ENCODE data around the gene SEL1L2.
"Not testable (repeated sequence)": the region's sequence is repeated elsewhere in the genome, so short reads cannot be mapped to it uniquely, and the experiment has no call there.

Gene SEL1L2

DNA sequence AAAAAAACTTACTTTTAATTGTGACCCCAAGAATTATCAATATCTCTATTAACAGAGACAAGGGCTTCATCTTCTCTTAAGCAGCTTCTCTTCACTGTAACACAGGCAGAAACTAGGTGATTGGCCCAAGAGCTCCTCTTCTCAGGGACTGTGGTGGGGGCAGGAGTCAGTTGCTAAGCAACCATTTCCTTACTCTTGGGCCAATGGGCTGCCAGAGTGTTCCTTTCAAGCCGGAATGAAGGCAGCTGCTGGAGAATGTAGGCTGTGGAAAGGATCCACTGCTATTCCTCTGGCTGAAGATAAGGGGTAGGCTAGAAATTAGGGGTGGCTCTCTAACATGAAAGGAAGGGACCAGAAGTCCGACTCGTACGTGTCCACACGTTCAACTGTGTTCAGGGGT lies at the start of gene SEL1L2:
Gene SEL1L2 (minus strand): TSS at position 150 of the 400 bp plus-strand sequence. CDS start 80 bp downstream, at position 70.
- no peak for DNase-seq

GRCh38 chr20:14036567-14036966 lies 46.2 kb upstream of the SEL1L2 start:
- no peak for DNase-seq

DNA sequence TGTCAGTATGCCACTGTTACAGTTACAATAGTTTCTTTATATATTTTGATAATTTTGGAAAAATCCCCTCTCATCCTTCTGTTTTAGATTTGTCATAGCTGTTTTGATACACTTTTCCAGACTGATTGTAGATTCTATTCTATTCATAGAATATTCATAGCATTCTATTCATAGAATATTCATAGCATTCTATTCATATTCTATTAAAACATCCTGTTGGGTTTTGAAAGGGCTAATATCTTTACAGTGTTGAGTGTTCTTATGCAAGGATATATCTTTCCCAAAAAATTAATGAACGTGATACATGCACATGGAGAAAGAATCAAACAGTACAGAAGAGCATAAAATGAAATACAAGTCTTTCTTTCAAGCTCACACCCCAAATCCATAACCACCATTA lies 42.9 kb upstream of the SEL1L2 start:
- DNase-seq = no peak

- no peak for DNase-seq
Measured at GRCh38 chr20:14030991-14031390, 40.6 kb upstream of the SEL1L2 start.

- DNase-seq = no peak
Measured at GRCh38 chr20:14012671-14013070, 22.3 kb upstream of the SEL1L2 start.

- no peak for DNase-seq
Measured at GRCh38 chr20:14009208-14009607, 18.8 kb upstream of the SEL1L2 start.

DNA sequence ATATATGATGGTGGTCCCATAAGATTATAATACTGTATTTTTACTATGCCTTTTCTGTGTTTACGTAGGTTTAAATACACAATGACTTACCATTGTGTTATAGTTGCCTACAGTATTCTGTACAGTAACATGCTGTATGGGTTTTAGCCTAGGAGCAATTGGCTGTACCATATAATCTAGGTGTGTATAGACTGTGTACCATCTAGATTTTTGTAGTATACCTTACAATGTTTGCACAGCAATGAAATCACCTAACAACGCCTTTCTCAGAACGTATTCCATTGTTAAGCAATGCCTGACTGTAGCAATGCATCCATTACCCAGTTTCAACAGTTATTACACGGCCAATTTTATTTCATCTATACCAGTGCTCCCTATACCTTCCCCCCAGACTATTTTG lies 15.6 kb upstream of the SEL1L2 start:
- no peak for DNase-seq

- DNase-seq = no peak
Measured at GRCh38 chr20:14000917-14001316, 10.5 kb upstream of the SEL1L2 start.

- no peak for DNase-seq
Measured at GRCh38 chr20:13996265-13996664, 5.9 kb upstream of the SEL1L2 start.

- DNase-seq = no peak
Measured at GRCh38 chr20:13995841-13996240, 5.4 kb upstream of the SEL1L2 start.

- DNase-seq = peak; percentile 45 to 82
Measured at GRCh38 chr20:13995086-13995665, 4.8 kb upstream of the SEL1L2 start, which contains the start of gene MACROD2. Gene MACROD2, plus strand, starts transcription at chr20:13995516.

- not testable (repeated sequence) for DNase-seq
Measured at GRCh38 chr20:13991955-13992354, 1.5 kb upstream of the SEL1L2 start.

DNA sequence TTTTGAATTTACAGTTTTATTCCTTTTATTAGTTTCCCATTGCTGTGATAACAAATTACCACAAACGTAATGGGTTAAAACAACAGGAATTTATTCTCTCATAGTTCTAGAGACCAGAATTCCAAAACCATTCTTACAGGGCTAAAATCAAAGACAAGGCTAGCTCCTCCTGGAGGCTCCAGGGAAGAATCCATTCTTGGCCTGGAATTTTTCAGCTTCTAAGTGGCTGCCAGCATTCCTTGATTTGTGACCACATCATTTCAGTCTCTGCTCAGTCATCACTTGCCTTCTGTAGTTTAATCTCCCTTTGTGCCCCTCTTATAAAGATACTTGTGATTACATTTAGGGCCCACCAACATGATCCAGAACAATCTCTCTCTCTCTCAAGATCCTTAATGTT lies 897 bp upstream of the SEL1L2 start:
- no peak for DNase-seq

- no peak for DNase-seq
Measured at GRCh38 chr20:13984211-13984610, 6.2 kb downstream of the SEL1L2 start.

- no peak for DNase-seq
Measured at GRCh38 chr20:13960525-13960924, 29.9 kb downstream of the SEL1L2 start.

DNA sequence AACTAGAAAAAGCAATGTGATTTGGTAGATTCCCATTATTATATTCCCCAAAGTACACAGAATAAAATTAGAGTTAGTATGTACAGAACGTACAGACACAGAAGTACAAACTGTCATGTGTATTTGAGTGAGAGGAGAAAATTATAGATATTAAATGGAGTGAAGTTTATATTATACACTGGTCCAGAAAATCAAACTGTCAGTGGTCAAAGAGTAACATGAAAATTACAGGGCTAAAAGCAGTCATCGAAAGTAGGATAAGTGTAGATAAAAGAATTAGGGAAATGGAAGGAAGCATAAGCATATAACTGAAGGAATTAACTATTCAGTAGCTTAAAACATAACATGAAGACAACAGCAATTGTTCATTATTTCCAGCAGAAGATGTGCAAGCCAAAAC lies 30.3 kb downstream of the SEL1L2 start:
- DNase-seq = no peak

DNA sequence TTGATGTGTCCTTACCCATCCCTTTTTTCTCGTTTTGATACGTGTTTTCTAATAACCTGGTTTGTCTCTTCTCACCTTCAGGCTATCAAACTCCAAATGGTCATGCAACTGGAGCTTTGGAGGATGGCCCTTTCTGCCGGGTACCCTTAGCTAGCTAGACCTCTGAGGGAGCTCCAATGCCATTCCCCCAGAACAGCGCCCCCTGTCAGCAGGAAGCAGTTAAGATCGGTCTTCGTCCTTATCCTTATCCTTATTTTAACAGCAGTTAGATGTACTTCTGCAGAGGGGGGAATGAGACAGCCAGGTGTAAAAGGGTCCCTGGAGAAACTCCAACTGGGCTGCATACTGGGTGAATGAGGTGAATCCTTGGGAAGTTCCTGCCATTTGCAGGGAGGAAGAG lies 37.2 kb downstream of the SEL1L2 start:
- DNase-seq = no peak

DNA sequence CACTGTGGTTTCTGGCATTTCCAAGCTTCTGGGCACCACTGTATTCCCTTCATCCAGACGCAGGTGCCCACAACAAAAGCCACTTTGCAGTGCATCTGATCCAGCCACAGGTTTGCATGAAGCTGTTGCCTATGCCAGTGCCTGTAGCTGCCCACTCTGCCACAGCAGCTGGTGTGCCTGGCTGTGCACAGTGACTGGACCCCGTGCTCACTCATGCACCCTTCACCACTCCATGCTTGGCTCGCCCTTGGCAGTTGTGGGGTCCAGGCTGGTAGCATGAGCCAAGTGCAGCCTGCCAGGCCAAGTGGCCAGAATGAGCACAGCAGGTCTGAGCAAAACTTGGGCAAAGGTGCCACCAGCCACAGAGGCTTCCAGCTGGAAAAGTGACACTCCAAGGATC lies 42.7 kb downstream of the SEL1L2 start:
- no peak for DNase-seq

DNA sequence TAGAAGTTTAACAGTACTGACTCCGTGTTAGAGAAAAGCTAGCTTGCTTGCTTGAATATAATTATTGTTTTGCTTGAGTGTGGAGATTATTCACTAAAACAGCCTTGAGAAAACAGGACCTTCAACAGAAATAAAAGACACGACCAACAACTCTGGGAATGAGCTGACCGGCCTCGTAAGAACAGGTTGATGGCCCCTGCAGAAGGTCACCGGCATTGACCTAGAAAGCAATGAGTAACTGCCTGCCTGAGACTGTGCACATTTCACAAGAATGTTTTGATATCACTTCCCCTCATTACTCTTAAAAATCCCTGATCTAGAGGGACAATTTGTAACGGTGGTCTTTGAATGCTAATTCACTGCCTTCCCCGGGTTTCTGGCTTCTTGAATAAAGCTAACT lies 49.4 kb downstream of the SEL1L2 start:
- no peak for DNase-seq

DNA sequence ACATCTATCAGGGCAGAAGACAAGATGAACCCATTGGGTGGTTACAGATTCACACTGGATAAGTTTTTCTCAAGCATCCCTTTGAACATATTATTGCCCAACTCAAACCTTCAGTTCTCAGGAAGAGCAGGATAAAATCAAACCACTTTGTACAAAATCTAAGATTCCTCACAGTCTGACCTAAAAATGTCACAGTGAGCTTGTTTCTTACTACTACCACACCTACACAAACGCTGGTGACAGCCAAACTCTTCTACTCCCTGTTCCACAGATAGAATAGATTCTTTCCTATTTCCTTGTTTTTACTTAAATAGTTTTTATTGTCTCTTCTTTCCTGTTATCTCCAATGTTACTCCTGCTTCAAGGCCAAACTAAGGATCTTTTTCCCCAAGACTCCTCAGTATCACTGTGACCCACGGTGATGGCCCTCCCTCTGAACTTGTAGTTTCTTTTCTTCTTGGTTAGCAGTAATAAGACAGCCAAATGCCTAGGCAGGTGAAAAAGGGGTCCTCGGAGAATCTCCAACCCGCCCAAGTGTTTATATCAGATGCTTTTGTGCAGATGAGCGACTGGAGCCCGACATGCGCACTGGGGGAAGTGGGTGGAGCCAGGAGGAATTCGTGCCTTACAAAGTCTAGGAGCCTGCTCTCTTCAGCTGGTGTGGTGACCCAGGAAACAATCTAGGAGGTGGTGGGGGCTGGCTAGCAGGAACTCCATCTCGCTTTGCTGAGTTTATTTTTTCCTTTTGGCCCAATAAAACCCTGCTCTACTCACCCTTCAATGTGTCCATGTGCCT lies 53.4 kb downstream of the SEL1L2 start:
- DNase-seq = no peak

DNA sequence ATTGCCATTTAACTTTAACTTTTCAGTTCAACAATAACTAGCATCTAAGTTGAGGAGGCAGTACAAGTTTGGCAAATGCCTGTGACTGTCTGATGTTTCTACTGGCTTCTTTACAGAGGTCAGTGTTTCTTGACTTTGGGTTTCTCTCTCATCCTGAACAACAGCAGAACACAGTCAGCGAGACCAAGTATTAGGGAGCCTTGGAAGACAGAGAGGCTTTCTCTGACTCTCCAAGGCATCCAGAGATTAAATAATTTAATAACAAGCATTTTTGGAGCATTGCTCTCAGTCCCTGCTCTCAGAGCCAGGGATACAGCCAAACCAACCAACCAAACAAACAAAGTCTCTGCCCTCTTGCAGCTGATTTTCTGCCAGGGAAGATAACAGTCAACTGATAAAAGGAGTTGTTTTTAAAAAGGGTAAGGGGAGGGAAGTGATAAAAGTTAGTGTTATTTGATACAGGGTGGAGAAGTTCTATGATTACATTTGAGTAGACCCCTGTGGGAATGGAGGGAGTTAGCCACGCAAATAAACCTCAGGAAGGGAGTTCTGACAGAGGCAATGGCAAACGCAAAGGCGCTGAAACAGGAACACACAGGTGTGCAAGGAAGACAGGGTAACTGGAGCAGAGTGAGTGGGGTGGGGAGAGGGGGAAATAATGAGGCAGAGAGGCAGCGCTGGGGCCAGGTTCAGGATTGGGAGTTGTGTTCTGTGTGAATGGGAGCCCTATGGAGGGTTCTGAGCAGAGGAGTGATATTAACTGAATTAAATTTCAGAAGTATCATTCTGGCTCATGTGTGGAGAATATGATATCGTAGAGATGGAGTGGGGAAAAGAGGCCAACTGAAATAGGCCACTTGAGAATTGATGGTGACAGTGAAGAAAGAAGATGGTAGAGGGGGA lies 55.2 kb downstream of the SEL1L2 start:
- DNase-seq = no peak

- DNase-seq = peak in 1 of 2 experiments; percentile 20
Measured at GRCh38 chr20:13930281-13930680, 60.1 kb downstream of the SEL1L2 start.

DNA sequence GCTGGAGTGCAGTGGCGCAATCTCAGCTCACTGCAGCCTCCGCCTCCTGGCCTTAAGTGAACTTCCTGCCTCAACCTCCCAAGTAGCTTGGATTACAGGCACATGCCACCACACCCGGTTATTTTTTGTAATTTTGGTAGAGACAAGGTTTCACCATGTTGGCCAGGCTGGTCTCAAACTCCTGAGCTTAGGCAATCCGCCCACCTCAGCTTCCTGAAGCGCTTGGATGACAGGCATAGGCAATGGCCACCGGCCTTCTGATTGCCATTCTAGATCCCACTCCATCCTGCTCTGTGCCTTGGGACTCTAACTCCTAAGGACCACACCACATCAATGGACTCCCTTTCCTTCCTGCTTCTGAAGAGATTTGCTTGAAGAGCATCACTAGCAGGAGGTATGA lies 60.6 kb downstream of the SEL1L2 start:
- no peak for DNase-seq

DNA sequence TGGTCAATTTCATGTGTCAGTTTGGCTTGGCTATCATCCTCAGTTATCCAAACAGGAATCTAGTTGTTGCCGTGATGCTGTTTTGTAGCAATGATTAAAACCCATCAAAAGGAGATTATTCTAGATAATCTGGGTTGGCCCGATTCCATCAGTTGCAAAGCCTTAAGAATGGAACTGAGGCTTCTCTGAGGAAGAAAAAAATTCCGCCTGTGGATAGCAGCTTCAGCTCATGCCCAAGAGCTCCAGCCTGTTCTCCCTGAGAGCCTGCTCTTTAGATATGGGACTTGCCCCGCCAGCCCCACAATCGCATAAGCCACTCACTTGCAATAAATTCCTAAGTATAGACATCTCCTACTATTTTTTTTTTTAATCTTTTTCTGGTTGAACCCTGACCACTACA lies 61.5 kb downstream of the SEL1L2 start:
- no peak for DNase-seq
